ENCODE measurements around the gene CDHR2.

The CDHR2 gene

GRCh38 chr5:176640616-176641015, 91.5 kb downstream of the CDHR2 start:
- no peak for DNase-seq (ENCODE audit: low read depth)

- no peak for DNase-seq (ENCODE audit: low read depth)
These were observed 93.7 kb downstream of the CDHR2 start for GRCh38 chr5:176642675-176643490.

- DNase-seq (ENCODE audit: low read depth): no peak
These were observed 94.5 kb downstream of the CDHR2 start for GRCh38 chr5:176643491-176644219.

DNA sequence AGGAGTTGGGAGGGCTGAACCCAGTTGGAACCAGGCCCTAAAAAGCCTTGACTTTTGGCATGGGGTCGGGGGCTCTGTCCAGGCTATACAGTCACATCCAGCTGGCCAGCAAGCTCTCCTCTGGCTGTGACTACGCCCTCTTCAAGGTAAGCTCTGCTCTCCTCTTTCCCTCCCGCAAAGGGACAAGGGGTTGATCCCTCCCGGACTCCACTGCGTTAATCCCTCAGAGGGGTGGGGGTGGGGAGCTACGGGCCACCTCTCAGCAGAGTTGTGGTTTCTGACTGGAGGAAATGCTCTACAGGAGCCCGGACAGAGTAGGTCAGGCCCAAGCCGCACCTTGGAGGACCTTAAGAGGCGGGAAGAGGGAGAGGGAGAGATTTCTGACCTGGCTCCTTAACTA, 95.2 kb downstream of the CDHR2 start:
- no peak for DNase-seq (ENCODE audit: low read depth)

- DNase-seq (ENCODE audit: low read depth): no peak
These were observed 95.9 kb downstream of the CDHR2 start for GRCh38 chr5:176644878-176645670.
